Activated naive CD8-positive, alpha-beta T cell treated with anti-CD3 and anti-CD28 coated beads, Interleukin-2, amount 10 ng/mL, durations not matched to agents 7 days and 5 days (primary cell): ENCODE measurements around the gene PTBP3. TPM values are rescaled to one million over a fixed set of nuclear protein-coding genes. Genes with fewer than 3 reads are reported as not detected.
A peak's percentile ranks its signal among the peaks of the same experiment; 100 is the strongest.

Experiments used
- ATAC-seq: fragments of 150-1000 bp; cut with Tn5 transposase; one replicate; pipeline ENCODE4 v1.10.0; 2021; ENCODE audit warnings: low read depth, moderate library complexity
- POLR2A ChIA-PET: fragments of 350-600 bp; sonication (Branson Sonifier 250); formaldehyde crosslinking; loops from one replicate; lab custom pipeline; 2021; ENCODE audit warnings: antibody characterized with exemption; lab: Charles Lee
- DNase-seq: peaks from one replicate; pipeline ENCODE4 v3.0.0; 2021
- H3K27ac Mint-ChIP-seq: one replicate; pipeline ENCODE4 v1.8.0; 2022; ENCODE audit warnings: mild to moderate bottlenecking, mixed read lengths
- H3K27me3 Mint-ChIP-seq: one replicate; pipeline ENCODE4 v1.8.0; 2022; ENCODE audit warnings: mild to moderate bottlenecking, moderate library complexity, mixed read lengths
- H3K36me3 Mint-ChIP-seq: one replicate; pipeline ENCODE4 v1.8.0; 2021; ENCODE audit warnings: mild to moderate bottlenecking, mixed read lengths
- H3K4me1 Mint-ChIP-seq: one replicate; pipeline ENCODE4 v1.8.0; 2021; ENCODE audit warnings: mixed read lengths
- H3K4me3 Mint-ChIP-seq: one replicate; pipeline ENCODE4 v1.8.0; 2022; ENCODE audit warnings: mild to moderate bottlenecking, moderate library complexity, mixed read lengths
- H3K9me3 Mint-ChIP-seq: one replicate; pipeline ENCODE4 v1.8.0; 2021; ENCODE audit warnings: mixed read lengths
- total RNA-seq, 2 experiments: library from RNA; stranded (reverse); gene quantifications; one replicate each; pipeline ENCODE4 v1.2.3, GENCODE V29; 2021

Gene PTBP3
- total RNA-seq, 2 experiments from 2014 or later, result 144 to 155 TPM

GRCh38 chr9:112239708-112240107 lies 93.7 kb downstream of the PTBP3 start:
- no peak overlapping the region for H3K27ac Mint-ChIP-seq
- H3K36me3 Mint-ChIP-seq, result peaks cover 25% of the 10 kb centered on the region
- POLR2A ChIA-PET, result no interaction called here
- ATAC-seq (no peak), DNase-seq (no peak)
- H3K9me3 Mint-ChIP-seq, result no peaks in the 10 kb centered on the region
- H3K27me3 Mint-ChIP-seq, result no peaks in the 10 kb centered on the region
- no peak overlapping the region for H3K4me3 Mint-ChIP-seq
- H3K4me1 Mint-ChIP-seq, result peaks cover 8% of the 10 kb centered on the region

DNA sequence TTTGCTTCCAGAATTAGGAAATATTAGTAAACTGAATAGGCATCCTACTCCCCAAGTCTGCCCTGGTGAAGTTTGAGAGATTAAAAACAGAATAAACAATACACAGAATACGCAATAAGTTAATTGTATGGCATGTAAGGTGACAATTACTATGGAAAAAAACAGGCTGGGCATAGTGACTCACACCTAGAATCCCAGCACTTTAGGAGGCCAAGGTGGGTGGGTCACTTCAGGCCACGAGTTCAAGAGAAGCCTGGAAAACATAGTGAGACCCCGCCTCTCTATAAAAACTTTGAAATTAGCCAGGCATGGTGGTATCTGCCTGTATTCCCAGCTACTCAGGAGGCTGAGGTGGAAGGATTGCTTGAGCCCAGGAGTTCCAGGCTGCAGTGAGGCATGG lies 94.1 kb downstream of the PTBP3 start:
- DNase-seq, result no peak
- no peak overlapping the region for H3K27ac Mint-ChIP-seq
- no peak overlapping the region for H3K4me3 Mint-ChIP-seq
- H3K9me3 Mint-ChIP-seq, result no peaks in the 10 kb centered on the region
- H3K36me3 Mint-ChIP-seq, result peaks cover 26% of the 10 kb centered on the region
- no peaks in the 10 kb centered on the region for H3K27me3 Mint-ChIP-seq
- H3K4me1 Mint-ChIP-seq, result peaks cover 8% of the 10 kb centered on the region
- no peak for ATAC-seq
- POLR2A ChIA-PET, result no interaction called here

GRCh38 chr9:112234779-112235178 lies 98.6 kb downstream of the PTBP3 start:
- H3K27me3 Mint-ChIP-seq, result no peaks in the 10 kb centered on the region
- peaks cover 37% of the 10 kb centered on the region for H3K36me3 Mint-ChIP-seq
- no peak overlapping the region for H3K27ac Mint-ChIP-seq
- DNase-seq (no peak), ATAC-seq (no peak)
- H3K9me3 Mint-ChIP-seq, result no peaks in the 10 kb centered on the region
- POLR2A ChIA-PET, result no interaction called here
- H3K4me3 Mint-ChIP-seq, result no peak overlapping the region
- H3K4me1 Mint-ChIP-seq, result peaks cover 8% of the 10 kb centered on the region

DNA sequence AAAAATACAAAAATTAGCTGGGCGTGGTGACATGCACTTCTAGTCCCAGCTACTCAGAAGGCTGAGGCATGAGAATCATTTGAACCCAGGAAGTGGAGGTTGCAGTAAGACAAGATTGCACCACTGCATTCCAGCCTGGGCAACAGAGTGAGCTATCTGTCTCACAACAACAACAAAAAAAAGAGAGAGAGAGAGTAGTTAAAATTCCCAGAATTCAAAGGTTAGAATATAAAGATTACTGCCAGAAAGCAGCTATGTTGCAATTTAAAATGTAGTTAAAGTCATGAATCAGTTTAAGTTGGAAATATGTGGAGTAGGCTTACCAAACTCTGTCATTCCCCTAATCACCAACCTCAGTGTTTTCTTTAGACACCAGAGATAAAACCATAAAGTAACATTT lies 99.7 kb downstream of the PTBP3 start:
- H3K27ac Mint-ChIP-seq, result peak overlapping the region; percentile 10
- ATAC-seq (no peak), DNase-seq (no peak)
- no peaks in the 10 kb centered on the region for H3K9me3 Mint-ChIP-seq
- no peaks in the 10 kb centered on the region for H3K27me3 Mint-ChIP-seq
- peaks cover 34% of the 10 kb centered on the region for H3K36me3 Mint-ChIP-seq
- H3K4me3 Mint-ChIP-seq, result no peak overlapping the region
- H3K4me1 Mint-ChIP-seq, result peaks cover 7% of the 10 kb centered on the region
- POLR2A ChIA-PET, result no interaction called here

DNA sequence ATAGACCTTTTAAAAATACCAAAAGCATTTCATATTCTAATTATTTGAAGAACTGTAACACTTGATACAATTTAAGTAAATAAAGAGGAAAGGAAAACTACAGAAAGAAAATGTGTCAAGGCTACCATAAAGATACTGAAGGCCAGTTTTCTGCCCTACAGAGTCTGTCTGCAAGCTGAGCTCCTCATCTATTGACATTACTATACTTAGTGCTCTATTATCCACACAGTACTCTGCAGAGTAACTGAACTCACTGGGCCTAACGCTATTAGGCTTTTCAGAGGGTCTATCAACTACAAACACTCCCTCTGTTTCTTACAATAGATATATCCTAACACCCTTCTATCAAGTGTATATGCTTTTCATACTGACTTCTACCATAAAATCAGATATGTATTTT lies 101.2 kb downstream of the PTBP3 start:
- POLR2A ChIA-PET, result no interaction called here
- no peaks in the 10 kb centered on the region for H3K27me3 Mint-ChIP-seq
- no peak overlapping the region for H3K27ac Mint-ChIP-seq
- H3K4me3 Mint-ChIP-seq, result no peak overlapping the region
- H3K4me1 Mint-ChIP-seq, result peaks cover 7% of the 10 kb centered on the region
- no peaks in the 10 kb centered on the region for H3K9me3 Mint-ChIP-seq
- no peak for ATAC-seq
- no peak for DNase-seq
- H3K36me3 Mint-ChIP-seq, result peaks cover 32% of the 10 kb centered on the region

- ATAC-seq (no peak), DNase-seq (no peak)
- Mint-ChIP-seq H3K27ac (no peak overlapping the region), H3K27me3 (no peaks in the 10 kb centered on the region), H3K4me3 (no peak overlapping the region), H3K4me1 (peaks cover 5% of the 10 kb centered on the region), H3K36me3 (peaks cover 52% of the 10 kb centered on the region), H3K9me3 (no peaks in the 10 kb centered on the region)
- POLR2A ChIA-PET, result no interaction called here
Measured at GRCh38 chr9:112226091-112226490, 107.3 kb downstream of the PTBP3 start.

DNA sequence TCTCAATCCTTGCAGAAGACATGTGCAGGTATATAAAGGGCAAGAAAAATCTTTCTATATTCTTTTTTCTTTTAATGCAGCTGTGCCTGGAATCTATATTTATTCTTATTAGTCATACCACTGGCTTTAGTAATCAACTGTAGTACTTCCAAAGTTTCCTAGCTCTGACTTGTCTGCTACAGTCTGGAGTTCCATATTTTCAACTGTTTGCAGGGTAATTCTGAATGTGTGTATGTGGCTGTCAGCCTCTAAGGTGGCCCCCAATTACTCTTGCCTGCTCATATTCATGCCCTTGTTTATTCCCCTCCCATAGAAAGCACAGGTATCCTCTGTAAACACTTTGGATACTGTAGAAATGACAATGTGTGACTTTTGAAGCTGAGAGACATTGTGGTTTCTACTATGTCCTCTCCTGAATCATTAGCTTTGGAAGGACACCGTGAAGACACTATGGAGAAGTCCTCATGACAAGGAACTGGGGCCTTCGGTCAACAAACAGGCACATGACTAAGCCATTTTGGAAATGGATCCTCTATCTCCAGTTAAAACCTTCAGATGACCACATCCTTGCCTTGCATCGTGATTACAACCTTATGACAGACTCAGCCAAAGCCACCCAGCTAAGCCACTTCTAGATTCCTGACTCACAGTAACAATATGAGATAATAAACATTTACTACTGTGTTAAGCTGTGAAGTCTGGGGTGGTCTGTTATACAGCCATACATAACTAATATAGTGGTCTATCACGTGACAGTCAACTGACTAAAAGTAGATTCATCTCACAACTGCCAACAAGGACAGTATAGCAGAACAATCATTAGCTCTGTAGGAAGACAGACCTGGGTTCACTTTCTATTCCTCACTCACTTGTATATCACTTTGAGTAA lies 108.8 kb downstream of the PTBP3 start:
- H3K9me3 Mint-ChIP-seq, result no peaks in the 10 kb centered on the region
- H3K36me3 Mint-ChIP-seq, result peaks cover 46% of the 10 kb centered on the region
- DNase-seq (no peak), ATAC-seq (no peak)
- POLR2A ChIA-PET, result no interaction called here
- H3K27ac Mint-ChIP-seq, result no peak overlapping the region
- H3K4me3 Mint-ChIP-seq, result no peak overlapping the region
- H3K27me3 Mint-ChIP-seq, result no peaks in the 10 kb centered on the region
- peaks cover 5% of the 10 kb centered on the region for H3K4me1 Mint-ChIP-seq

- ATAC-seq, result peak; percentile 92
- Mint-ChIP-seq H3K36me3 (peaks cover 33% of the 10 kb centered on the region), H3K27ac (peak overlapping the region; percentile 60), H3K9me3 (no peaks in the 10 kb centered on the region), H3K4me1 (peaks cover 19% of the 10 kb centered on the region), H3K4me3 (peak overlapping the region; percentile 59), H3K27me3 (no peaks in the 10 kb centered on the region)
- POLR2A ChIA-PET, result interaction anchor here (1.0 to 1.4 kb wide), 3 partner anchors 43 to 114 kb away, joined by 3 to 10 read pairs (median 4); partner anchors contain the start of gene PTBP3
- no peak for DNase-seq
Measured at GRCh38 chr9:112218908-112219307, 114.5 kb downstream of the PTBP3 start.

DNA sequence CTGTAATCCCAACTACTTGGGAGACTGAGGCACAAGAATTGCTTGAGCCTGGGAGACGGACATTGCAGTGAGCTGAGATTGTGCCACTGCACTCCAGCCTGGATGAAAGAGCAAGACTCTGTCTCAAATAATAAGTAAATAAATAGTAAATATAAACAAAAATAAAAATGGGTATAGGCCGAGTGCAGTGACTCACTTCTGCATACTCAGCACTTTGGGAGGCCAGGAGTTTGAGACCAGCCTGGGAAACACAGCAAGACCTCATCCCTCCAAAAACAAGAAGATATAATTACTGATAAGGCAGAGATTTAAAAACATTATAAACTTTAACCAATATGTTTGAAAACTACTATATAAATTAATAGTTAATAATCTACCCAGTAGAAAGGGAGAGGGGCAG lies 120.5 kb downstream of the PTBP3 start:
- H3K4me1 Mint-ChIP-seq, result peaks cover 5% of the 10 kb centered on the region
- no peak for ATAC-seq
- H3K36me3 Mint-ChIP-seq, result peaks cover 58% of the 10 kb centered on the region
- no peak overlapping the region for H3K4me3 Mint-ChIP-seq
- no peak overlapping the region for H3K27ac Mint-ChIP-seq
- H3K9me3 Mint-ChIP-seq, result peaks cover 2% of the 10 kb centered on the region
- DNase-seq, result no peak
- POLR2A ChIA-PET, result no interaction called here
- no peaks in the 10 kb centered on the region for H3K27me3 Mint-ChIP-seq

DNA sequence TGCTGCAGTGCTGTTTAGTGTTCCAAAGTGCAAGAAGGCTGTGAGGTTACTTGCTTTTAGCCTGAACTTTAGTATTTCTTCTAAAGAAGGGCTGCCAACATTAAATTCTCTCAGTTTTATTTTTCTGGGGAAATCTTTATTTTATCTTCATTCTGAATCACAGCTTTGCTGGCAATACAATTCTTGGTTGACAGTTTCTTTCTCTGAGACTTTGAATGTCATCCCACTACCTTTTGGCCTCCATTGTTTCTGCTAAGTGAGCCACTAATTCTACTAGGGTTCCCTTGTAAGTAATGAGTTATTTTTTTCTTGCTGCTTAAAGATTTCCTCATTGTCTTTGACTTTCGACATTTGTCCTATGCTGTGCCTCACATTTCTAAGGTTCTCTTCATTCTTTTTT lies 126.0 kb downstream of the PTBP3 start:
- H3K27me3 Mint-ChIP-seq, result no peaks in the 10 kb centered on the region
- peak overlapping the region; percentile 0 for H3K27ac Mint-ChIP-seq
- POLR2A ChIA-PET, result no interaction called here
- H3K9me3 Mint-ChIP-seq, result peaks cover 8% of the 10 kb centered on the region
- H3K4me1 Mint-ChIP-seq, result no peaks in the 10 kb centered on the region
- no peak overlapping the region for H3K4me3 Mint-ChIP-seq
- ATAC-seq, result no peak
- H3K36me3 Mint-ChIP-seq, result peaks cover 77% of the 10 kb centered on the region
- no peak for DNase-seq

GRCh38 chr9:112203536-112203935 lies 129.9 kb downstream of the PTBP3 start:
- Mint-ChIP-seq H3K36me3 (peaks cover 48% of the 10 kb centered on the region), H3K9me3 (peaks cover 8% of the 10 kb centered on the region), H3K4me3 (no peak overlapping the region), H3K27me3 (no peaks in the 10 kb centered on the region), H3K27ac (no peak overlapping the region), H3K4me1 (no peaks in the 10 kb centered on the region)
- ATAC-seq (no peak), DNase-seq (no peak)
- POLR2A ChIA-PET, result no interaction called here

DNA sequence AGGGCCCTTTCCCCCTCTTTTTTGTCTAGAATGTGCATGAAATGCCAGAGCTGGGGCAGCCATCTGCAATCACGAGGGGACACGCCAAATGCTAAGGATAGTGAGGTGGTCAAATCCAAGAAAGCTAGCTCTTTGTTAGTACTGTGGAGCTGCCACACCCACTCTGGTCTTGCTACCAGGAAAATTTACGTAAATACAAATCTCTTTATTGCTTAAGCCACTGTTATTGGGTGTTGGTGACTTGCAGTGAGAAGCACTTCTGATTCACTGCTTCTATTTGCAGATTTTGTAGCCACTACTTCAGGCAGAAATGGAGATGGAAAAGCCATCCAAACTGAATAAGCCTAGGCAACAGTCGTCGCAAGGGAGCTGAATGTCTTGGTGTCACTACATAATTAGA lies 132.7 kb downstream of the PTBP3 start:
- no peak overlapping the region for H3K27ac Mint-ChIP-seq
- H3K27me3 Mint-ChIP-seq, result no peaks in the 10 kb centered on the region
- POLR2A ChIA-PET, result no interaction called here
- H3K4me3 Mint-ChIP-seq, result no peak overlapping the region
- DNase-seq (no peak), ATAC-seq (no peak)
- H3K9me3 Mint-ChIP-seq, result peaks cover 4% of the 10 kb centered on the region
- no peaks in the 10 kb centered on the region for H3K4me1 Mint-ChIP-seq
- H3K36me3 Mint-ChIP-seq, result peaks cover 26% of the 10 kb centered on the region

DNA sequence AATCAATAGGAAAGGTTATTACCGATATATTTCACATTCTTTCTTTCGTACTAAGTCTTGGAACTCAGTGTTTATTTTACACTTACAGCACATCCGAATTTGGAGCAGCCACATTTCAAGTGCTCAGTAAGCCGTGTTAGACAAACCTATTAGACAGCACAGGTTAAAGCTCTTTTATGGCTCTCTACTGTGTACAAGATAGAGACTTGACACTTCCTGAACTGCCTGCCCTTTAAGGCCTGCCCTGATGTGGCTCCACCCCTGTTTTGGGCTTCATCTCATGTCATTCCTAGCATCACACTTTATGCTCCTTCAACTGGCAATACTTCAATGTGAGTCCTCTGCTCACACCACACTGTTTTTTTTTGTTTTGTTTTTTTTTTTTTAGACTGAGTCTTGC lies 134.8 kb downstream of the PTBP3 start:
- Mint-ChIP-seq H3K9me3 (peaks cover 2% of the 10 kb centered on the region), H3K4me1 (peaks cover 2% of the 10 kb centered on the region), H3K27ac (no peak overlapping the region), H3K27me3 (no peaks in the 10 kb centered on the region), H3K36me3 (peaks cover 9% of the 10 kb centered on the region), H3K4me3 (no peak overlapping the region)
- DNase-seq, result no peak
- ATAC-seq, result no peak
- POLR2A ChIA-PET, result no interaction called here

GRCh38 chr9:112194969-112195431 lies 138.4 kb downstream of the PTBP3 start:
- Mint-ChIP-seq H3K36me3 (peaks cover 8% of the 10 kb centered on the region), H3K9me3 (peaks cover 3% of the 10 kb centered on the region), H3K4me3 (no peak overlapping the region), H3K27ac (no peak overlapping the region), H3K27me3 (no peaks in the 10 kb centered on the region), H3K4me1 (peaks cover 2% of the 10 kb centered on the region)
- no peak for ATAC-seq
- POLR2A ChIA-PET, result no interaction called here
- no peak for DNase-seq
